Right lobe of liver (tissue), 6 donors: ENCODE results near the gene SLFN12. TPM values are rescaled to one million over a fixed set of nuclear protein-coding genes. Genes with fewer than 3 reads are reported as not detected.

Experiments
- ATAC-seq, 4 donors: fragments of 200-7000 bp; cut with Tn5 transposase; one replicate each; pipeline ENCODE4 v1.9.1; 2020; ENCODE audit warnings: mild to moderate bottlenecking in 4 of 4, moderate library complexity in 4 of 4
- DNase-seq, 3 donors: peaks; one replicate each; pipeline ENCODE4 v3.0.0-alpha.2; 2020
- H3K27ac ChIP-seq, 3 donors: fragments of 200-600 bp; one replicate each; pipeline ENCODE4 v1.8.0; 2022
- H3K27me3 ChIP-seq, 2 donors: fragments of 200-600 bp; one replicate each; pipeline ENCODE4 v1.8.0; 2022
- H3K36me3 ChIP-seq, 4 donors: fragments of 200-600 bp; sonication (generic) in 1 of 4; one replicate each; pipeline versions ENCODE4 v1.5.1 to v1.8.0; 2017 to 2022; ENCODE audit warnings: control low read depth in 1 of 4
- H3K4me1 ChIP-seq, 4 donors: fragments of 200-600 bp; sonication (generic) in 1 of 4; one replicate each; pipeline versions ENCODE4 v1.5.1 to v1.8.0; 2017 to 2022; ENCODE audit warnings: control low read depth in 1 of 4
- H3K4me3 ChIP-seq, 3 donors: fragments of 200-600 bp; one replicate each; pipeline ENCODE4 v1.8.0; 2022
- H3K9me3 ChIP-seq, 4 donors: fragments of 200-600 bp; sonication (generic) in 1 of 4; one replicate each; pipeline versions ENCODE4 v1.5.1 to v1.8.0; 2017 to 2022; ENCODE audit warnings: control low read depth in 1 of 4
- POLR2A ChIP-seq: fragments of 450-650 bp; IDR thresholded peaks from one replicate; pipeline ENCODE4 v1.6.1; 2017; ENCODE audit warnings: antibody characterized with exemption, mild to moderate bottlenecking
- WGBS: methylation state at CpG from one replicate; pipeline ENCODE4 v1.1.6; 2018; ENCODE audit warnings: low coverage, low lambda C conversion rate; ENCODE audit not compliant: insufficient coverage; ENCODE audit errors: missing lambda C conversion rate; 5-methylcytosine and 5-hydroxymethylcytosine counted together
- intact Hi-C, 2 donors: fragments of 100-400 bp; cut with DNase I; formaldehyde crosslinking; loops; one replicate each; pipeline versions ENCODE4 v1.11.2 to v1.14.1; 2022
- total RNA-seq, 6 experiments: library from RNA; depleted of rRNA in 2 of 6; stranded (reverse); fragments of >200 nt in 2 of 6; fragmentation: NEBNext Ultra II Directional in 3 of 6; extraction: Animal tissue kit (Norgen Biotek cat#: 25700) in 3 of 6; gene quantifications; one replicate each; pipeline versions ENCODE4 v1.1.0 to v1.2.4, GENCODE V29; 2016 to 2023
- TF ChIP-seq, protein P1 (sequence below), 4 donors: fragments of 200-600 bp in 3 of 4; fragments of 450-650 bp in 1 of 4; IDR thresholded peaks; one replicate each; pipeline versions ENCODE4 v1.5.1 to v1.8.0; 2016 to 2022; ENCODE audit warnings: antibody characterized with exemption in 4 of 4, mild to moderate bottlenecking in 2 of 4
- donor health status: DM: no; HTN: yes; CAD: no.
- donor health status: DM: no; HTN: no; CAD: no.
- donor health status: DM: no; HTN: no; CAD: no.
- donor health status: DM: no; HTN: yes; CAD: no.
- donor health status: DM: no; HTN: yes; CAD: no.

SLFN12 gene
- total RNA-seq, 6 experiments from 2014 or later = 0.84 to 3.3 (median 1.6) TPM

DNA sequence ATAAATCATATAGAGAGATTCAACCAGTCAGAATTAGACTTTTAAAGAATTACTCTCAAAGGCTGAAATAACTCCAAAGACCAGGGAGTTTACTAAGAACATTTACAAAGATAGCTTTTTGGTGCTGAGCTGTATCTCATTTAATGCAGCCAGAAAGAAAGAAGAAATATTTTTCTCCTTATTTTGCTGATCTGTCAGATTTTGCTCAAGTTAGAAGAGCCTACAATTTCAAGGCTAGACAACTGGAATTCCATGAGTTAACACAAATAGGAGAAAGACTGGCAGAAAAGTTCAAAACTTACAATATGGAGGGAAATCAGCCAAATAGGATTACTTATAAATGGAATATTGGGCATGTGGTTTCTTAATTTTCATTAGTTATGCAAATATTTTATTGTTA is 6.1 kb upstream of the SLFN12 start:
- no peaks in the 10 kb centered on the region for H3K36me3 ChIP-seq
- no peak for DNase-seq
- H3K27me3 ChIP-seq = no peaks in the 10 kb centered on the region
- intact Hi-C loops = no loop called here
- peaks cover 0 to 5% (median 0%) of the 10 kb centered on the region in 4 donors for H3K4me1 ChIP-seq
- H3K4me3 ChIP-seq = no peak overlapping the region
- no peak for ATAC-seq
- H3K9me3 ChIP-seq = no peaks in the 10 kb centered on the region
- no peak overlapping the region for H3K27ac ChIP-seq
- TF ChIP-seq, protein P1, sequence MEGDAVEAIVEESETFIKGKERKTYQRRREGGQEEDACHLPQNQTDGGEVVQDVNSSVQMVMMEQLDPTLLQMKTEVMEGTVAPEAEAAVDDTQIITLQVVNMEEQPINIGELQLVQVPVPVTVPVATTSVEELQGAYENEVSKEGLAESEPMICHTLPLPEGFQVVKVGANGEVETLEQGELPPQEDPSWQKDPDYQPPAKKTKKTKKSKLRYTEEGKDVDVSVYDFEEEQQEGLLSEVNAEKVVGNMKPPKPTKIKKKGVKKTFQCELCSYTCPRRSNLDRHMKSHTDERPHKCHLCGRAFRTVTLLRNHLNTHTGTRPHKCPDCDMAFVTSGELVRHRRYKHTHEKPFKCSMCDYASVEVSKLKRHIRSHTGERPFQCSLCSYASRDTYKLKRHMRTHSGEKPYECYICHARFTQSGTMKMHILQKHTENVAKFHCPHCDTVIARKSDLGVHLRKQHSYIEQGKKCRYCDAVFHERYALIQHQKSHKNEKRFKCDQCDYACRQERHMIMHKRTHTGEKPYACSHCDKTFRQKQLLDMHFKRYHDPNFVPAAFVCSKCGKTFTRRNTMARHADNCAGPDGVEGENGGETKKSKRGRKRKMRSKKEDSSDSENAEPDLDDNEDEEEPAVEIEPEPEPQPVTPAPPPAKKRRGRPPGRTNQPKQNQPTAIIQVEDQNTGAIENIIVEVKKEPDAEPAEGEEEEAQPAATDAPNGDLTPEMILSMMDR (IDR thresholded peaks at IDR 0.05) = no peak
- TF ChIP-seq POLR2A = no peak

DNA sequence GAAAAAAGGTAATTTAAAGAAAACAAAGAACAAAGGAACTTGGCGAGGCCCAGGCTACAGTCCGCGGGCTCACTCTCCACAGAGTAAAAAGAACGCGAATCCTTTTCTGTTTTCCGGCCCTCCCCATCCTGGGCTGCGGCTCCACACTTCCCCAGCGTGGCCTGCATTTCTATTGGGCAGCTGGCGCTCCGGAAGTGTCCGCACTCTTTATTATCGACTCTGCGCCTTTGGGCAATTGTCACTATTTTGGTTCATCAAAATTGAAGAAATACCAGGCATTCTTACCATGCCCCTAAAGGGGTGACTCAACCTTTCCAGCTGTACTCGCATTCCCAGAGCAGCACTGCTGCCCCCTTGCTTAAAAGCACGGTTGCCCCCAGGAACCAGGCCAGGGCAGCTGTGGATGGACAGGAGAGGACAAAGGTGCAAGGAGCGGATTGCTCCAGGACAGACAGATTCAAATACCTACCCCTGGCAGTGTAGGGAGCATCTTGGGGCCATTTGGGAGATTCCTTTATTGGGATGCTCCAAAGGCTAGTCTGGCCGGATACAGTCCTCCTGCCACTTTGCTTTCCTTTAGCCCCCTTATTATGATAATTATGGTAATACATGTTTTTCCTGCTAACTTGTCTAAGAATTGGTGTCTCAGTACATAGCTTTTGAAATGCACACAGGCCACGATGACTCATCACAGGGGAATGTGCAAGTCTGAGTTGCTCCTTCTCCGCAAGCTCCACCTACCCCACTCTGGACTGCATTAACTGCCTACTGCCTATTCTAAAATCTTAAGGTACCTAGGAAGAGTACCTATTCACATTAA is 985 bp upstream of the SLFN12 start:
- Histone ChIP-seq H3K9me3 (no peaks in the 10 kb centered on the region), H3K4me1 (peaks cover 0 to 10% (median 0%) of the 10 kb centered on the region in 4 donors), H3K4me3 (peak overlapping the region; percentile 42 to 58 (median 51)), H3K27me3 (no peaks in the 10 kb centered on the region), H3K27ac (peak overlapping the region; percentile 61 to 89 (median 73)), H3K36me3 (no peaks in the 10 kb centered on the region)
- intact Hi-C loops = no loop called here
- 24% methylated on average over 19 of the region's 19 CpGs for WGBS
- TF ChIP-seq, protein P1 (IDR thresholded peaks at IDR 0.05) = no peak
- no peak for TF ChIP-seq POLR2A
- peak in 2 of 3 donors; percentile 56 to 58 for DNase-seq
- ATAC-seq = peak; percentile 77 to 91 (median 84)

DNA sequence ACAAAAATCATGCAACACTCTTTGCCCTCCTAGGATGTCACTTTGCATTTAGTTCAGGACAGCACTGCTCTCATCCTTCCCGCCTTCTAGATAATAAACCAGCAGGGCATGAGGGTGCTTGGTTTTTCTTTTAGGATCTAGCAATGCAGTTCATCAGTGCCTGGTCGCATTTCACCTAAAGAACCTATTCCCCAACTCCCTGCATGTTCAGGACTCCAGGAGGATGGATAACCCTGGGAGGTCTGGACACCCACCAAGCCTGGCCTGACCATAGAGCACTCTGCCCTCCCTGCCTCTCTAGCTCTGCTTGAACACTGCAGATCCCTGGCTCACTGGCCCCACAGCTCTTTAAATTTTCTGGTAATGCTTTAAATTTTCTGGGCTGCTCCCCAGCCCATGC is 2.6 kb downstream of the SLFN12 start:
- 49% methylated on average over 2 of the region's 2 CpGs for WGBS
- TF ChIP-seq, protein P1 (IDR thresholded peaks at IDR 0.05) = no peak
- no peak for TF ChIP-seq POLR2A
- H3K36me3 ChIP-seq = no peaks in the 10 kb centered on the region
- no peak overlapping the region for H3K27ac ChIP-seq
- peaks cover 0 to 10% (median 0%) of the 10 kb centered on the region in 4 donors for H3K4me1 ChIP-seq
- ATAC-seq = no peak
- no peak overlapping the region for H3K4me3 ChIP-seq
- intact Hi-C loops = no loop called here
- no peak for DNase-seq
- no peaks in the 10 kb centered on the region for H3K9me3 ChIP-seq
- no peaks in the 10 kb centered on the region for H3K27me3 ChIP-seq

DNA sequence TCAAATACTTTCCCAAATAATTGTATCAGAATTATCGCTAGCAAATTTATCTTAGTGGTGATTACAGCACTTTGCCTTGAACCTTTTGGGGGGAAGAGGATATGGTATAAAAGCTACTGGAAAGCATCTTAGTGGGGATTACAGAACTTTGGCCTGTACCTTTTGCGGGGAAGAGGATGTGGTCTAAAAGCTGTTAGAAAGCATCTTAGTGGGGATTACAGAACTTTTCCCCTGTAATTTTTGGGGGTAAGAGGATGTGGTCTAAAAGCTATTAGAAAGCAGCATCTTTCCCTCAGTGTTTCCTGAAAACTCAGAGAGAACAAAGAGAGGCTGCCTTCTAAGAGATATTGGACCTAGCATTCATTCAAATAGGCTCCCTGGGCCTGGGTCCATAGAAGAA is 4.1 kb downstream of the SLFN12 start:
- H3K9me3 ChIP-seq = no peaks in the 10 kb centered on the region
- H3K27me3 ChIP-seq = no peaks in the 10 kb centered on the region
- H3K36me3 ChIP-seq = no peaks in the 10 kb centered on the region
- intact Hi-C loops = no loop called here
- no peak overlapping the region for H3K27ac ChIP-seq
- peaks cover 0 to 3% (median 0%) of the 10 kb centered on the region in 4 donors for H3K4me1 ChIP-seq
- DNase-seq (no peak), ATAC-seq (no peak)
- 66% methylated on average over 2 of the region's 2 CpGs for WGBS
- no peak overlapping the region for H3K4me3 ChIP-seq
- TF ChIP-seq POLR2A = no peak
- TF ChIP-seq, protein P1 (IDR thresholded peaks at IDR 0.05) = no peak
